Non-pigmented ciliary epithelial cell (primary cell): ENCODE results near the gene MSH4.
A peak's percentile ranks its signal among the peaks of the same experiment; 100 is the strongest.
"Not testable (repeated sequence)": the region's sequence is repeated elsewhere in the genome, so short reads cannot be mapped to it uniquely, and the experiment has no call there.

Experiments
- DNase-seq: peaks from one replicate; pipeline ENCODE4 v3.0.0-alpha.2; 2010; ENCODE audit warnings: low read depth

MSH4 gene

DNA sequence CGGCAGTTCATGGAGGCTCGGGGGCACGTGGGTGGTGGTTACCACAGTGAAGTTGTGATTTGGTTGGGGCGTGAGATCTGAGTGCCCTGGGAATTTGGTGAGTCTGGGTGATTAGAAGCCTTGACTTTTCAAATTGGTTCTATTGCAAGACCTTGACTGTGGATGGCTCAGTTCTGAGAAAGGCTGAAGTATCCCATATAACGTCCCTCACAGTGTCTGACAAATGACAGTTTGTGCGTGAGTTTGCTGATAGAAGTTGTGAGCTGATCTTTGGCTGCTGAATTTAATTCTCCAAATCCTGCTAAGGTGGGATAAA, 549 bp downstream of the MSH4 start:
- DNase-seq, result no peak

DNA sequence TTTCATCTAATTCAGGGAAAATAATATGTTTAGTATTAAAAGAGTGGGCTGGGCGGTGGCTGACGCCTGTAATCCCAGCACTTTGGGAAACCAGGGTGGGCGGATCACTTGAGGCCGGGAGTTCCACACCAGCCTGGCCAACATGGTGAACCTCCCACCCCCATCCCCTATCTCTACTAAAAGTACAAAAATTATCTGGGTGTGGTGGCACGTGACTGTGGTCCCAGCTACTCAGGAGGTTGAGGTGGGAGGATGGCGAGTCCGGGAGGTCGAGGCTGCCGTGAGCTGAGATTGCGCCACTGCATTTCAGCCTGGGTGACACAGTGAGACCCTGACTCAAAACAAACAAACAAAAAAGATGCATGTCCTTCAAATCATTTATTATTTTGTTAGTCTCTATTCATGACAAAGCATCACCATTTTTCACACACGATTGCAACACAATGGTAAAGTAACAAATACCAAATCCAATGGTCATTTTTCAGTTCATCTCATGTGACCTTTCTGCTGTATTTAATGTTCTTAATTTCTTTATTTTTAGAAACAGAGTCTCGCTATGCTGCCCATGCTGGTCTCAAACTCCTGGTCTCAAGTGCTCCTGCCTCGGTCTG, 1.0 kb downstream of the MSH4 start:
- no peak for DNase-seq

- not testable (repeated sequence) for DNase-seq
Measured at GRCh38 chr1:75801480-75801879, 4.8 kb downstream of the MSH4 start.

GRCh38 chr1:75808921-75809320, 12.2 kb downstream of the MSH4 start:
- DNase-seq, result no peak

DNA sequence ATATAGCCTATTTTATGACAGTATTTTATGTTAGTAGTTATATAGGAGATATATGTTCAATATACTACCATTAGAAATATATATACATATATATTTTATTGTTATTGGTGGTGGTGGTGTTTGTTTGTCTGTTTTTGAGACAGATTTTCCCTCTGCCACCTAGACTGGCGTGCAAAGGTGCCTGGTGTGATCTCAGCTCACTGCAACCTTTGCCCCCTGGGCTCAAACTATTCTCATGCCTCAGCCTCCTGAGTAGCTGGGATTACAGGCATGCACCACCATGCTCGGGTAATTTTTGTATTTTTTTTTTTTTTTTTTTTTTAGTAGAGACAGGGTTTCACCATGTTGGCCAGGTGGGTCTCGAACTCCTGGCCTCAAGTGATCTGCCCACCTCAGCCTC, 13.4 kb downstream of the MSH4 start:
- not testable (repeated sequence) for DNase-seq

- DNase-seq, result peak; percentile 35
Measured at GRCh38 chr1:75811211-75811981, 14.7 kb downstream of the MSH4 start.

DNA sequence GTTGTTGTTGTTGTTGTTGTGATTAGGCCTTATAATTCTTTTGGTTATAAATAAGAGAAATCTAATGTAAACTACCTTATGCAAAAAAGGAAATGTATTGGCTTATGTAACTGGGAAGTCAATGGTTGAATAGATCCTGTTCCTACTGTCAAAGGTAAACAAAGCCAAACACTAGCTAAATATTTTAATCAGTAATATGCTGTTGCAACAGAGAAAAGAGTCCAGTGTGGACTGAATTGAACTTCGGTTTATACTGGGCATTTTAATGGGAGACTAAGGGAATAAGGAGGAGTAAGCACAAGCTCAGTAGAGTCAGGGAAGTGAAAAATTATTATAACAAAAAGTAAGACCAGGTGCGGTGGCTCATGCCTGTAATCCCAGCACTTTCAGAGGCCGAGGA, 15.4 kb downstream of the MSH4 start:
- no peak for DNase-seq

DNA sequence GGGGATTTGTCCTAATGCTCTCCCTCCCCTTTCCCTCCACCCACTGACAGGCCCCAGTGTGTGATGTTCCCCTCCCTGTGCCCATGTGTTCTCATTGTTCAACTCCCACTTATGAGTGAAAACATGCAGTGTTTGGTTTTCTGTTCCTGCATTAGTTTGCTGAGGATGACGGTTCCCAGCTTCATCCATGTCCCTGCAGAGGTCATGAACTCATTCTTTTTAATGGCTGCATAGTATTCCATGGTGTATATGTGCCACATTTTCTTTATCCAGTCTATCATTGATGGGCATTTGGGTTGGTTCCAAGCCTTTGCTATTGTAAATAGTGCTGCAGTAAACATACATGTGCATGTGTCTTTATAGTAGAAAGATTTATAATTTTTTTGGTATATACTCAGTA, 26.9 kb downstream of the MSH4 start:
- not testable (repeated sequence) for DNase-seq

- DNase-seq, result no peak
Measured at GRCh38 chr1:75836528-75837100, 39.9 kb downstream of the MSH4 start.

DNA sequence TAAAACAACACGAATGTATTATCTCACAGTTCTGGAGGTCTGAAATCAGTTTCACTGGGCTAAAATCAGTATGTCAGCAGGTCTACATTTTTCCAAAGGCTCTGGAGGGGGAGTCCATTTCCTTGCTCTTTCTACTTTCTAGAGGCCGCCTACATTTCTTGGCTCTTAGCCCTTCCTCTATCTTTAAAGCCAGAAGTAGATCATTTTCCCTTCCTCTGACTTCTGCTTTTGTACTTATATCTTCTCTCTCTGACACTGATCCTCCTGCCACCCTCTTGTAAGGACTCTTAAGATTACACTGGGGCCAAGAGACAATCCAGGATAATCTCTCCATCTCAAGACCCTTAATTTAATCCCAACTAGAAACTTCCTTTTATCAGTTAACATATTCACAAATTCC, 41.4 kb downstream of the MSH4 start:
- DNase-seq, result no peak

DNA sequence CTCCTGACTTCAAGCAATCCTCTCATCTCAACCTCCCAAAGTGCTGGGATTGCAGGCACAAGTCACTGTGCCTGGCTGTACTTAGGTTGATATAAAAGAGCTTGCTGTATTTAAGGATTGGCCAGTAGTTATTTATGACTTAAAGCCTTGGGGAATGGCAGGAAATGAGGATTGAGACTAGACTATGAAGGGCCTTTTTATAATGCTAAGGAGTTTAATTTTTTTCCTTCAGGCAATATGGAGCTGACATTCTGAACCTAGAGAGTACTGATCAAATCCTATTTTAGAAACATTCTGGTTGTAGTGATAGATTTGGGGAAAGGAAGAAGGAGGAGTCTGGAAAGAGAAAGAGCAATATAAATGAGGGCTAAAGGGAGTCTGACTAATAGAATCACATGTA, 44.7 kb downstream of the MSH4 start:
- DNase-seq, result no peak

DNA sequence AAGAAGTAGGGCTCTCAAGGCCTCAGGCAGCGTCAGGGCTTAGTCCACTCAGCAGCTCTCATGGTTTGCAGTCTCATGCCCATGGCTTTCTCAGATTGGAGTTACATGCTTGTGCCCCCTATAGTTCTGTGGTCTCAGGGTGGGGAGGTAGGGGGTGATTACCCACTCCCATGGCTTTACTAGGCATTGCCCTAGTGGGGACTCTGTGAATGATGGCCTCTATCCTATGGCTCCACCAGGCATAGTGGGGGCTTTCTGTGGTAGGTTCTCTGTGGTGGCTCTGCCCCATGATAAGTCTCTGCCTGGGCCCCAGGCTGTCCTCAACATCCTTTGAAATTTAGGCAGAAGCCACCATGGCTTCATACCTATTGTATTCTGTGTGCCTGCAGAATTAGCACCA, 48.9 kb downstream of the MSH4 start:
- DNase-seq, result no peak

DNA sequence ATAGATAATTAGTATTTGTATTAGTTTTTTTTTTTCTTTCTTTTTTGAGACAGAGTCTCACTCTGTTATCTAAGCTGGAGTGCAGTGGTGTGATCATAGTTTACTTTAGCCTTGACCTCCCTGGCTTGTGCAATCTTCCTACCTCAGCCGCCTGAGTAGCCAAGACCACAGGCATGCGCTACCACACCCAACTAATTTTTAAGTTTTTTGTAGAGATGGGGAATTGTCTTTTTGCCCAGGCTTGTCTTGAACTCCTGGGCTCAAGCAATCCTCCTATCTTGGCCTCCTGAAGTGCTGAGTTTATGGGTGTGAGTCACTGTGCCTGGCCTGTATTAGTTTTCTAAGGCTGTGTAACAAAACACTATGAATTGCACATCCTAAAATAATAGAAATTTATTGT, 58.3 kb downstream of the MSH4 start:
- peak; percentile 48 for DNase-seq

- DNase-seq, result no peak
Measured at GRCh38 chr1:75855734-75856133, 59.1 kb downstream of the MSH4 start.

DNA sequence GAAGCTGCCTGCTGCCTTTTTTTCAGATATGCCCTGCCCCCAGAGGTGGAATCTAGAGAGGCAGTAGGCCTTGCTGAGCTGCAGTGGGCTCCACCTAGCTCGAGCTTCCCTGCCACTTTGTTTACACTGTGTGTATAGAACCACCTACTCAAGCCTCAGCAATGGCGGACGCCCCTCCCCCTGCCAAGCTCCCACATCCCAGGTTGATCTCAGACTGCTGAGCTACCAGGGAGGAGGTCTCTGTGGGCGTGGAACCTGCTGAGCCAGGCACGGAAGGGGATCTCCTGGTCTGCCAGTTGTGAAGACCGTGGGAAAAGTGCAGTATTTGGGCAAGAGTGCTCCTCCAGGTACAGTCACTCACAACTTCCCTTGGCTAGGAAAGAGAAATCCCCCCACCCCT, 65.1 kb downstream of the MSH4 start:
- DNase-seq, result no peak

DNA sequence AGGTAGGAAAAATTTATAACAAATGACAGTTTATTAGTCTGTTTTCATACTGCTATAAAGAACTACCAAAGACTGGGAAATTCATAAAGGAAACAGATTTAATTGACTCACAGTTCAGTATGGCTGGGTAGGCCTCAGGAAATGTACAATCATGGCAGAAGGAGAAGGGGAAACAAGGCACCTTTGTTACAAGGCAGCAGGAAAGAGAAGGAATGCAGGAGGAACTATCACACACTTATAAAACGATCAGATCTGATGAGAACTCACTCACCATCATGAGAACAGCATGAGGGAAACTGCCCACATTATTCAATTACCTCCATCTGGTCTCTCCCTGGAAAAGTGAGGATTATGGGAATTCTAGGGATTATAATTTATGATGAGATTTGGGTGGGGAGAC, 74.3 kb downstream of the MSH4 start:
- no peak for DNase-seq

DNA sequence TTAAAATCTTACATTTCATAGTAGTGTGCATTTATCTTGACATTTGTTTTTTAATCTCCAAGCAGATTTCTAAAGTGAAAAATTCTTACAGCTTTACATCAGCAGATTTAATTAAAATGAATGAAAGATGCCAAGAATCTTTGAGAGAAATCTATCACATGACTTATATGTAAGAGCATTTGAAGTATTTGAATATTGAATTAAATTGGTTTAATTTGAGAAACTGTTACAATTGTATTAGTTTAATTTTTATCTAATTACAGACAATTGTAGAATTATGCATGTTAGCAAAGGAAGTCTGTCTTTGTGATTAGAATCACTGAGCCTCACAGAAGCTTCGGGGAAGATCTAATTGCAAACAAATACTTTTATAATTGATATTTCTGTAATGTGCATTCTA, 83.3 kb downstream of the MSH4 start:
- no peak for DNase-seq

GRCh38 chr1:75884437-75884836, 87.8 kb downstream of the MSH4 start:
- DNase-seq, result no peak

GRCh38 chr1:75901371-75901770, 104.7 kb downstream of the MSH4 start:
- DNase-seq, result no peak

GRCh38 chr1:75908717-75909152, 112.1 kb downstream of the MSH4 start:
- peak; percentile 20 for DNase-seq

DNA sequence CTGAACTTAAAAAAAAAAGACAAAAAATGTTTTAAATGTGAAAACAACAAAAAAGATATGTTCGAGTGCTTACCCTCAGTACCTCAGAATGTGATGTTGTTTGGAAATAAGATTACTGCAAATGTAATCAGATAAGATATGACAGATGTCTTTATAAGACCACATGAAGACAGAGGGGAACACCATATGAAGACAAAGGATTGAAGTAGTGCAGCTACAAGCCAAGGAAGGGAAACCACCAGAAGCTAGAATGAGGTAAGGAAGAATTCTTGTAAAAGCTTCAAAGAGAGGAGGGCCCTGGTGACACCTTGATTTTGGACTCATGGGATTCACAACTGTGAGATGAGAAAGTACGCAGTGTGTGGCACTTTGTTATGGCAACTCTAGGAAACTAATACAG, 120.2 kb downstream of the MSH4 start:
- DNase-seq, result no peak

DNA sequence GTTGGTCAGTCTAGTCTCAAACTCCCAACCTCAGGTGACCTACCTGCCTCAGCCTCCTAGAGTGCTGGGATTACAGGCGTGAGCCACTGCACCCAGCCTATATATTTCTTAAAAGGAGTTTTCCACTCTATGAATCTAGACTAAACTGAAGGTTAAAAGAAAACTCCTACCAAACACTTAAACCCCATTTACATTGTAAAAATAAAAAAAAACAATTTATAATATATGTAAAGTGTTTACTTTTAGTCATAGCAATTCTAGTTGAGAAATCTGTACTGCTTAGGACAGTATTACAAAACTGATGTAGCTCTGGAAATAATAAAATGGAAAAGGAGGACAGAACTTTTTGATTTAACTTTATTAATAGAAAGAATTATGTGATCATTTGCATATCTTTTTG, 126.0 kb downstream of the MSH4 start:
- no peak for DNase-seq

DNA sequence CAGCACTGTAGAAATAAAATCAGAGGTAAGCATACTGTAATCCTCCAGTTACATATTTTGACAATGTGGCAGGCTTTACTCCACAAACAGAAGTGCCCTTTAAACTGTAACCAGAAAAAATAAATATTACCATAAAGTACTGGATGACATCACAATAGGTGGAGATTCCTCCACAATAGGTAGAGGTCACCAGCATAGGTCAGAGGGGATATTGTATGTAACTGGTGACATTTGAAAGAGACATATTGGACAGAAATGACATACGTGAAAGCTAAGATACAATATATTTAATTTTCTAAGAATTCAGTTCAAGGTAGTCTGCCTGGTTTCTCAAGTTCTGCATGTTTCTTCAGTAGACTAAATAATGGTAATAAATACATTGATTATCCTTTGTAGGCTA, 135.6 kb downstream of the MSH4 start, which contains the start of gene ASB17:
TSS of gene ASB17 (minus strand) at position 101 of the 400 bp plus-strand sequence. CDS start 113 bp downstream, outside the sequence.
- no peak for DNase-seq

- peak; percentile 31 for DNase-seq
Measured at GRCh38 chr1:75937034-75937433, 140.4 kb downstream of the MSH4 start.
